ENCODE measurements around the gene SLC24A3. TPM values are rescaled to one million over a fixed set of nuclear protein-coding genes. Genes with fewer than 3 reads are reported as not detected.

SLC24A3 gene
- total RNA-seq, 4 donors from 2014 or later, result 4.2 to 6.4 (median 5.6) TPM

- no peak for DNase-seq (ENCODE audit: low spot score in 2 of 2)
- Histone ChIP-seq H3K27me3 (no peaks in the 10 kb centered on the region), H3K27ac (no peak overlapping the region), H3K9me3 (no peaks in the 10 kb centered on the region), H3K36me3 (no peaks in the 10 kb centered on the region), H3K4me3 (no peak overlapping the region), H3K4me1 (no peaks in the 10 kb centered on the region)
- no peak for TF ChIP-seq POLR2A (IDR thresholded peaks at IDR 0.05)
- TF ChIP-seq EP300 (IDR thresholded peaks at IDR 0.05), result no peak
- no peak for TF ChIP-seq POLR2AphosphoS5 (IDR thresholded peaks at IDR 0.05)
- TF ChIP-seq CTCF (IDR thresholded peaks at IDR 0.05), result no peak
- 84% methylated on average over 3 of the region's 3 CpGs for WGBS
These were observed 489.0 kb downstream of the SLC24A3 start for GRCh38 chr20:19701429-19701828.

GRCh38 chr20:19706463-19706862 lies 494.0 kb downstream of the SLC24A3 start:
- no peak overlapping the region for H3K4me3 ChIP-seq
- WGBS, result 84% methylated on average over 4 of the region's 4 CpGs
- H3K27me3 ChIP-seq, result no peaks in the 10 kb centered on the region
- no peaks in the 10 kb centered on the region for H3K9me3 ChIP-seq
- no peak for DNase-seq (ENCODE audit: low spot score in 2 of 2)
- no peaks in the 10 kb centered on the region for H3K36me3 ChIP-seq
- H3K27ac ChIP-seq, result no peak overlapping the region
- TF ChIP-seq POLR2AphosphoS5 (IDR thresholded peaks at IDR 0.05) (no peak), EP300 (IDR thresholded peaks at IDR 0.05) (no peak), POLR2A (IDR thresholded peaks at IDR 0.05) (no peak), CTCF (IDR thresholded peaks at IDR 0.05) (no peak)
- peaks cover 4% of the 10 kb centered on the region for H3K4me1 ChIP-seq

- Histone ChIP-seq H3K27ac (no peak overlapping the region), H3K4me1 (peaks cover 4% of the 10 kb centered on the region)
These were observed 497.3 kb downstream of the SLC24A3 start for GRCh38 chr20:19709635-19710335.

GRCh38 chr20:19710336-19711120 lies 498.1 kb downstream of the SLC24A3 start:
- H3K4me1 ChIP-seq, result peaks cover 4% of the 10 kb centered on the region
- H3K27ac ChIP-seq, result no peak overlapping the region
- WGBS, result 45% methylated on average over 5 of the region's 5 CpGs

More at GRCh38 chr20:19709635-19710335, 497.3 kb downstream of the SLC24A3 start:
- H3K9me3 ChIP-seq, result no peaks in the 10 kb centered on the region
- H3K27me3 ChIP-seq, result no peaks in the 10 kb centered on the region
- TF ChIP-seq EP300 (IDR thresholded peaks at IDR 0.05), result no peak
- no peaks in the 10 kb centered on the region for H3K36me3 ChIP-seq
- no peak for DNase-seq (ENCODE audit: low spot score in 2 of 2)
- 100% methylated on average over 1 of the region's 1 CpG for WGBS
- no peak overlapping the region for H3K4me3 ChIP-seq

GRCh38 chr20:19711126-19711525 lies 498.7 kb downstream of the SLC24A3 start:
- no peak overlapping the region for H3K4me3 ChIP-seq
- H3K4me1 ChIP-seq, result peaks cover 4% of the 10 kb centered on the region
- H3K36me3 ChIP-seq, result no peaks in the 10 kb centered on the region
- TF ChIP-seq POLR2AphosphoS5 (IDR thresholded peaks at IDR 0.05) (no peak), EP300 (IDR thresholded peaks at IDR 0.05) (no peak), POLR2A (IDR thresholded peaks at IDR 0.05) (no peak), CTCF (IDR thresholded peaks at IDR 0.05) (no peak)
- 78% methylated on average over 10 of the region's 11 CpGs for WGBS
- no peak for DNase-seq (ENCODE audit: low spot score in 2 of 2)
- no peaks in the 10 kb centered on the region for H3K27me3 ChIP-seq
- H3K9me3 ChIP-seq, result no peaks in the 10 kb centered on the region
- no peak overlapping the region for H3K27ac ChIP-seq

More at GRCh38 chr20:19710336-19711120, 498.1 kb downstream of the SLC24A3 start:
- no peaks in the 10 kb centered on the region for H3K9me3 ChIP-seq
- DNase-seq (ENCODE audit: low spot score in 2 of 2), result no peak
- TF ChIP-seq EP300 (IDR thresholded peaks at IDR 0.05), result no peak
- no peak for TF ChIP-seq CTCF (IDR thresholded peaks at IDR 0.05)
- TF ChIP-seq POLR2A (IDR thresholded peaks at IDR 0.05), result no peak
- no peak for TF ChIP-seq POLR2AphosphoS5 (IDR thresholded peaks at IDR 0.05)
- H3K27me3 ChIP-seq, result no peaks in the 10 kb centered on the region
- no peak overlapping the region for H3K4me3 ChIP-seq
- no peaks in the 10 kb centered on the region for H3K36me3 ChIP-seq

Data from suprapubic skin (tissue), 4 donors.